Stimulated activated naive B cell treated with anti-CD40 and anti-IgM and Interleukin-4, amounts not matched to agents 10 μg/mL and 1 μg/mL and 100 μg/mL, for 72 hours (primary cell): ENCODE results near the gene SEC61B.

Experiments
- ATAC-seq, 2 donors: fragments of 150-1000 bp; cut with Tn5 transposase; replicated peaks; 2 replicates each; pipeline ENCODE4 v1.10.0; 2021; ENCODE audit warnings: moderate library complexity in 1 of 2
- DNase-seq: peaks from one replicate; pipeline ENCODE4 v3.0.0; 2021
- H3K27ac Mint-ChIP-seq: one replicate; pipeline ENCODE4 v1.8.0; 2022; ENCODE audit warnings: mild to moderate bottlenecking, mixed read lengths
- H3K27me3 Mint-ChIP-seq, 2 donors: one replicate each; pipeline ENCODE4 v1.8.0; 2022; ENCODE audit warnings: mixed read lengths in 2 of 2
- H3K36me3 Mint-ChIP-seq, 2 donors: one replicate each; pipeline ENCODE4 v1.8.0; 2022; ENCODE audit warnings: mixed read lengths in 2 of 2, mild to moderate bottlenecking in 1 of 2
- H3K4me1 Mint-ChIP-seq, 2 donors: one replicate each; pipeline ENCODE4 v1.8.0; 2022; ENCODE audit warnings: mixed read lengths in 2 of 2, mild to moderate bottlenecking in 1 of 2
- H3K4me3 Mint-ChIP-seq, 2 donors: one replicate each; pipeline ENCODE4 v1.8.0; 2022; ENCODE audit warnings: mild to moderate bottlenecking in 2 of 2, mixed read lengths in 2 of 2, moderate library complexity in 1 of 2
- H3K9me3 Mint-ChIP-seq, 2 donors: one replicate each; pipeline ENCODE4 v1.8.0; 2022; ENCODE audit warnings: mixed read lengths in 2 of 2, mild to moderate bottlenecking in 1 of 2

SEC61B gene

DNA sequence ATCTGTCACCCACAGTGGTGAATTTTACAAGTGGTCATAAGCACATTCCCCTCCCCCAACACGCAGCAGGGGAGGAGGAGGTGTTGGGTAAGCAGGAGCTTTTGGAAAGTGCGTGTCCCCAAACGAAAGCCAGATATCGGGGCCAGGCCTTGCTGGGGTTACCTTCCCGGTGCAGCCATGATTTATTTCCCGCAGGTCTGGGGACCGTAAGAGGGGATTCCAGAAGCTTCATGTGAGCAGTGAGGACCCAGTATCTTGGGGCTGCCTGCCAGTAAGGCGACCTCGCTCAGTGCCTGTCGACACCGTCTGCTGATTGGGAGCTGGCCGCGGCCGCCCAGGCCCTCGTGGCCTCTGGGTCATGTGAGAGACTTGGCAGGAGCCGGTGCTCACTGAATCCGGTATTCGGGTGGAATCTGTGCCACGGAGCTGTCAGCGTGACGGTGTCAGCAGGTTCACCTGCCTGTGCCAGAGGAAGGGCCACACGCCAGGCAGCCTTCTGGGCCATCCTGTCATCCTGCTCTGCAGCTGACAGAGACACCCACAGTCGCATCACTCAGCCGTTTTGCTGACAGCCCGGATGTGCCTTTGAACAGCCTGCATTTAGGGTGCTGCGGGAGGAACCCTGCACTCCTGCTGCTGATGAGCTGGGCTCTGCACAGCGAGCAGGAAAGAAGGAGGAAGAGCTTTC is 37.3 kb downstream of the SEC61B start:
- DNase-seq: no peak
- peak overlapping the region; percentile 57 to 63 for H3K4me3 Mint-ChIP-seq
- peaks cover 5 to 6% of the 10 kb centered on the region in 2 donors for H3K9me3 Mint-ChIP-seq
- peaks cover 39 to 79% of the 10 kb centered on the region in 2 donors for H3K4me1 Mint-ChIP-seq
- H3K36me3 Mint-ChIP-seq: peaks cover 4 to 7% of the 10 kb centered on the region in 2 donors
- peak overlapping the region; percentile 80 for H3K27ac Mint-ChIP-seq
- H3K27me3 Mint-ChIP-seq: no peaks in the 10 kb centered on the region
- ATAC-seq: peak; percentile 58 to 66

DNA sequence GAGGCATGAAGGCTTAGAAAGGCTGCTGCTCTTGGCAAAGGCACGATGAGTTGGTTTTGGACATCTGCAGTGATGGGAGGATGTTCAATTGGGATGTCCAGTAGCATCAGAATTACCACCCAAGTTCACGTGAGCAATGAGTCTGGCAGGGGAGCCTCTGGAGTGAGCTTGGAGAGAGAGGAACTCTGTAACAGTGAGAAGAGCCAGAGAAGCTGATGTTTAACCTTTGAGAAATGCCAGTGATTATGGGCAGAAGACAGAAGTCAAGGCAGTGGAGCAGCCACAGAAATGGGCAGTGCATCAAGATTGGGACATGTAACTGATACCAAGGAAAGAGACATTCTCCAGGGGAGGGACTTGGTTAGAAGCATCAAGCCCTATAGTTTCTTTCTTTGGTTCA is 39.8 kb downstream of the SEC61B start:
- Mint-ChIP-seq H3K4me3 (no peak overlapping the region), H3K27ac (peak overlapping the region; percentile 76), H3K9me3 (no peaks in the 10 kb centered on the region), H3K4me1 (peaks cover 45 to 81% of the 10 kb centered on the region in 2 donors), H3K27me3 (no peaks in the 10 kb centered on the region), H3K36me3 (peaks cover 0 to 3% of the 10 kb centered on the region in 2 donors)
- no peak for DNase-seq
- no peak for ATAC-seq

DNA sequence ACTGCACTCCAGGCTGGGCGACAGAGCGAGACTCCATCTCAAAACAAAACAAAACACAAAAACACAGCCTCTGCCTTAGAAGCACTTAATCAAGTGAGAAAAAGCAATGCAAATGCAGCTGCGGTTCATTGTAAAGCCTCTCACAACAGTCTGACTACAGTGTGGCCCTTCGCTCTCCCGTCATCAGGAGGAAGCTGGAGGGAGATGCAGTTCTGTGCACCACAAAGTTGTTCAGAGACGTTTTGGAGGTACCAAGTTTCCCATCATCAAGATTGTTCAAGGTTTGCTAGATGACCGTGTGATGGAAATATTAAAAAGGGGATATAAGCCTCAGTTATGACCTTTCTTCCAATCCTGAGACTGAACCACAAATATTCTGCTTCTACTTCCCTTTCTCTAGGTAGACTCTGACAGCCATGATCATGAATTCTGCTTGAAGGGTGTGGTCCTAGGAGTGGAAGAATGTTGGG is 40.9 kb downstream of the SEC61B start:
- H3K9me3 Mint-ChIP-seq: no peaks in the 10 kb centered on the region
- H3K27me3 Mint-ChIP-seq: no peaks in the 10 kb centered on the region
- H3K4me3 Mint-ChIP-seq: peak overlapping the region in 1 of 2 donors; percentile 12
- ATAC-seq (peak; percentile 61 to 65), DNase-seq (peak; percentile 52)
- H3K4me1 Mint-ChIP-seq: peaks cover 45 to 79% of the 10 kb centered on the region in 2 donors
- peaks cover 0 to 3% of the 10 kb centered on the region in 2 donors for H3K36me3 Mint-ChIP-seq
- H3K27ac Mint-ChIP-seq: peak overlapping the region; percentile 62

DNA sequence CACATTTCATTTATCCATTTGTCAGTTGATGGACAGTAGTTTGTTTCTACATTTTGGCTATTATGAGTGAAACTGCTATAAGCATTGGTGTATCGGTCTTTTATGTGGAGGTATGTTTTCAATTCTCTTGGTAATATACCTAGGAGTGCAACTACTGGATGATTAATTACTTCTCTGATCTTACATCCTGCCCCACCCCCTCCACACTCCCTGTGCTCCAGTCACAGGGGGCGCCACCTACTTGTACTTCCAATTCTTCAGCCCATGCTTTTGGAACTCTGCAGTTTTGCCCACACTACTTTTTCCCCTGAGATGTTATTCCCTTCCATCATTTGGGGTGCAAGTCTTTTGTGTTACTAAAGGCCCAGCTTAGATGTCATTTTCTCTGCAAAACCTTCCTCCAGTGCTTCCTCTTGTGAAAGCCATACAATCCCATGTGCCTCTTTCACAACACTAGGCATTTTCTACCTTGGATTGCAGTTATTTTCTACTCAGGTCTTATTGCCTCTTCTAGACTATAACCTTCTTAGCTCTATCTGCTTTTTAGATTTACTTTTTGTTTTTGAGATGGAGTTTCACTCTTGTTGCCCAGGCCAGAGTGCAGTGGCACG is 42.1 kb downstream of the SEC61B start:
- no peak overlapping the region for H3K4me3 Mint-ChIP-seq
- no peak for DNase-seq
- peaks cover 43 to 75% of the 10 kb centered on the region in 2 donors for H3K4me1 Mint-ChIP-seq
- no peaks in the 10 kb centered on the region for H3K27me3 Mint-ChIP-seq
- H3K9me3 Mint-ChIP-seq: no peaks in the 10 kb centered on the region
- peak overlapping the region; percentile 44 for H3K27ac Mint-ChIP-seq
- no peak for ATAC-seq
- peaks cover 0 to 3% of the 10 kb centered on the region in 2 donors for H3K36me3 Mint-ChIP-seq

DNA sequence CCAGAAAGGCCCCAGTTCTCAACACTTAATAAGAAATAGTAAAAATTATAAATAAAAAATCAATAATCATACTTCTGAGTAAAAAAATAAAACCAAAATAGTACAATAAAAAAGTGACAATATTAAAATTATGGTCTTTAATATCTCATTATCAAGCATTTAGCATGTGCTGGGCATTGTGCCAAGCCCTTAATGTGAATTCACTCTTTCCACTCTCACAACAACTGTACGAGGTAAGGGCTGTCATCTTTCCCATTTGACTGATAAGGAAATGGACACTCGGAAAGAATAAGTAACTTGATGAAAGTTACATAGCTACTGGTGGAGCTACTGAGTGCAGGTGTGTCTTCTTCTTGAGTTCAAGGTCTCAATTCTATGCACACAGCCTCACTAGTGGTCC is 43.6 kb downstream of the SEC61B start:
- Mint-ChIP-seq H3K9me3 (peaks cover 0 to 2% of the 10 kb centered on the region in 2 donors), H3K4me3 (no peak overlapping the region), H3K27ac (peak overlapping the region; percentile 89), H3K27me3 (no peaks in the 10 kb centered on the region), H3K36me3 (peaks cover 0 to 3% of the 10 kb centered on the region in 2 donors), H3K4me1 (peaks cover 41 to 67% of the 10 kb centered on the region in 2 donors)
- no peak for DNase-seq
- no peak for ATAC-seq

DNA sequence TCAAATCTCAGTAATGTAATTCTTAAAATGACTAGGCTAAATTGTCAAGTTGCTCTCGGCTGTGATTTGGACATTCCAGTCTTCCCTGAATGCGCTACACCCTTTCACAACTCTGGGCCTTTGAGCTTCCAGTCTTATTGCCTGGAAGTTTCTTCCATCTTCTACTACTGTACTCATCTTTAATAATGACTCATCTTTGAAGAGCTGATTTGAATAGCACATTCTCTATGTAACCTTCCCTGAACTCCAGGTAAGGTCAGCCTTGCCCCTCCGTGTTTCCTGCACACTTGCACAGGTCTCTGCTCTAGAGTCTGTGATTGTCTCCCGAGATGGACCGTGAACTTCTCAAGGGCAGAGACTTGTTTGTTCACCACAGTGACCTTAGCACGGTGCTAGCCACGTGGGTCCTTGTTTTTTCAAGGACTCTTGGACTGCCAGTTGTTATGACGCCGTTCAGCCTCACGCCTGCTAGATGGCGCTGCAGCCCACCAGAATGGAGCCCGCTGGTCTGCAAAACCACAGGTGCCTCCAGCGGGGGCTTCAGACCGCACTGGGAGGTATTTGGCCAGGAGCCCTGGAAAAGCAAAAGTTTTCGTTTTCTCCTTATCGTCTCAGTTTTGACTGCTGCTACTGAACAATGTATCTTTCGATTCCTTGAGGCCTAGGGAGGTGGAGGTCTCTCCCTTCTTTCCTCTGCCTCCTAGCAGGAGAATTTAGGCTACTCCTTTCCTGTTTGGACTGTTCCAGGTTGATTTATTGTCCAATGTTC is 44.4 kb downstream of the SEC61B start:
- peaks cover 0 to 2% of the 10 kb centered on the region in 2 donors for H3K9me3 Mint-ChIP-seq
- H3K36me3 Mint-ChIP-seq: peaks cover 0 to 3% of the 10 kb centered on the region in 2 donors
- H3K27me3 Mint-ChIP-seq: no peaks in the 10 kb centered on the region
- peak overlapping the region; percentile 89 for H3K27ac Mint-ChIP-seq
- H3K4me1 Mint-ChIP-seq: peaks cover 41 to 63% of the 10 kb centered on the region in 2 donors
- peak; percentile 81 for DNase-seq
- peak; percentile 78 to 88 for ATAC-seq
- peak overlapping the region; percentile 39 to 58 for H3K4me3 Mint-ChIP-seq

DNA sequence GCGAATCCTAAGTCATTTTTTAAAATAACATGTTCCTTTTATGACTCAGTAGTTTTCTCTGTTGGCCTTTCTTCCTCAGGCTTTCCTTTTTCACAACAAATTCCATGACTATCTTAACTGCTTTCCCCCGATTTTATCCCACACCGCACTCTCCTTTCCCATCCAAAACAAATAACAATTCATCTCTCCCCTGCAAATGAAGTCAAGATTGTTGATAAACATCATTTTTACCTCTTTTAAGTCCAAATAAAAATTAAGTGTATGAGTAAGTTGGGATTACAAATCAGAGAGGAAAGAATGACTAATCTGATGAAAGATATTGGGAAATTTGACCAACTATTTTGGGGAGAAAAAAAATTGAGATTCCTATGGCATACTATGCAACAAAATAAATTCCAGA is 47.3 kb downstream of the SEC61B start:
- DNase-seq (no peak), ATAC-seq (no peak)
- H3K27ac Mint-ChIP-seq: no peak overlapping the region
- no peaks in the 10 kb centered on the region for H3K27me3 Mint-ChIP-seq
- H3K9me3 Mint-ChIP-seq: peaks cover 0 to 2% of the 10 kb centered on the region in 2 donors
- H3K4me3 Mint-ChIP-seq: no peak overlapping the region
- peaks cover 39 to 59% of the 10 kb centered on the region in 2 donors for H3K4me1 Mint-ChIP-seq
- no peaks in the 10 kb centered on the region for H3K36me3 Mint-ChIP-seq

DNA sequence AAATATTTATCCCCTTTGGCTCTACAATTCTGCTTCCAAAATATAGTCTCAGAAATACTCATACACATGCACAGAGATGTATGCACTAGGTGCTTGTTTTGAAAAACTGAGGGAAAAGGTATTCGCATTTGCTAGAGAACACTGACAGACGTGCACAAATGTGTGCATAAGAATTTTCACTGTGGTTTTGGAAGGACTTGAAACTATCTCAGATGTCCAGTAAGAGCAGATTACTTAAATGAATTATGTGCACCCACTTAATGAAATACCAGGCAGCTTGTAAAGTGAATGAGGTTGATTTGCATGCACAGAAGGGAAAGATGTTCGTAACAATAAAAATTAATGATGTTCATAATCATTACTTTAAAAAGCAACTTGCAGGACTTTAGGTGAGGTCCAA is 48.4 kb downstream of the SEC61B start:
- ATAC-seq: no peak
- H3K27ac Mint-ChIP-seq: no peak overlapping the region
- H3K4me3 Mint-ChIP-seq: no peak overlapping the region
- peaks cover 31 to 50% of the 10 kb centered on the region in 2 donors for H3K4me1 Mint-ChIP-seq
- H3K27me3 Mint-ChIP-seq: no peaks in the 10 kb centered on the region
- peaks cover 0 to 2% of the 10 kb centered on the region in 2 donors for H3K9me3 Mint-ChIP-seq
- no peaks in the 10 kb centered on the region for H3K36me3 Mint-ChIP-seq
- DNase-seq: no peak

DNA sequence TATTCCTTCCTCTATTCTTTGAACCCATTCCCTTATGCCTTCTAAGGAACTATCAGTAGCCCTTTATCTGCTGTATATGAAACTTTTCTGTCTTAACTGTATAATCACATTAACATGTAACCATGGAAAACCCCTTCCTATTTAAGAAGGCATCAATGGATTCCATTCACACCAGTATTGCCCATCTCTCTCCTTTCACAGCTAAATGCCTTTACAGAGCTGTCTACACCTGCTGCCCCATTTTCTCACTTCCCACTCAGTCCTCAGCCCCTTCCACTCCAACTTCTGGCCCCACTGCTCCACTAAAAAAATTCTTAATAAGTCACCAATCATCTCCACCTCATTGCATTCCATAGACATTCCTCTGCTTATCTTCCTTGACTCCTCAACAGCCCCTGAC is 50.8 kb downstream of the SEC61B start:
- Mint-ChIP-seq H3K4me3 (no peak overlapping the region), H3K4me1 (peaks cover 22 to 41% of the 10 kb centered on the region in 2 donors), H3K27me3 (no peaks in the 10 kb centered on the region), H3K27ac (no peak overlapping the region), H3K9me3 (peaks cover 0 to 6% of the 10 kb centered on the region in 2 donors), H3K36me3 (peaks cover 0 to 3% of the 10 kb centered on the region in 2 donors)
- DNase-seq (no peak), ATAC-seq (peak; percentile 50 to 56)

DNA sequence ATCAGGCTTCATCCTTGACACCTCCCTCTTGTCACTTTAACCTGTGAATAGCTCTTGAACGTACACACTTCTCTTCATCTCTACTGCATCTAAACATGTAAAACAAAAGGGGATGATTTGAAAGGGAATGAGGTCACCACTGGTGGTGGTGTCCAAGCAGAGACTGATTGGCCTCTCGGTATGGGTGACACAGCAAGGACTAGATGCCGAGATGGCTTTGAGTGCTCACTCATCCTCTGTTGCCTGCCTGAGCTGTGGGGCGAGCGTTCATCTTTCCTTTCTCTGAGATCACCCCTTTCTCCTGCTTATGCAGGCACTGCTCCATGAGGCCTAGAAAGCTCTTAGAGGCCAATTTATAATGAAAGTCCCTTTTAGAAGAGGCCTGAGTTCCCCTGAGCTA is 51.9 kb downstream of the SEC61B start:
- no peak for DNase-seq
- H3K27me3 Mint-ChIP-seq: no peaks in the 10 kb centered on the region
- peaks cover 22 to 41% of the 10 kb centered on the region in 2 donors for H3K4me1 Mint-ChIP-seq
- no peak for ATAC-seq
- peaks cover 0 to 3% of the 10 kb centered on the region in 2 donors for H3K36me3 Mint-ChIP-seq
- H3K27ac Mint-ChIP-seq: peak overlapping the region; percentile 62
- H3K4me3 Mint-ChIP-seq: no peak overlapping the region
- H3K9me3 Mint-ChIP-seq: peaks cover 0 to 6% of the 10 kb centered on the region in 2 donors

DNA sequence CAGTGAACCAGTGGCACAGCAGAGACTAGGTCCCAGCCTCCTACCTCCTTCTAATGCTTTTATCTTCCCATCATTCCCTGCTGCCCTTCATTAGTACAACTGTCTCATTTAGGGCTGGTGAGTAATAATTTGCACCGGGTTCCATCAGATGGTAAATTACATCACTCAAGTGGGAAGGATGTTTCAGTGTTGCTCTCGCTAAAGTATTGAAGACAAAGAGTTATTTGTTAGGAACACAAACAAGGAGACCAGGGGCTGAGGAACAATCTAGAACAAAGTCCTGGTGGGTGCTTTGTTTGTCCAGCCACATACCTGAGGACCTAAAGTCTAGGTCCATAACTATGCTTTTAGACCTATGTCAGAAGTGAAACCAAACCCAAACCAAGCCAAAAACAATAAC is 52.4 kb downstream of the SEC61B start:
- H3K4me1 Mint-ChIP-seq: peaks cover 22 to 39% of the 10 kb centered on the region in 2 donors
- peak overlapping the region; percentile 62 for H3K27ac Mint-ChIP-seq
- peaks cover 0 to 3% of the 10 kb centered on the region in 2 donors for H3K36me3 Mint-ChIP-seq
- no peaks in the 10 kb centered on the region for H3K27me3 Mint-ChIP-seq
- peaks cover 0 to 4% of the 10 kb centered on the region in 2 donors for H3K9me3 Mint-ChIP-seq
- DNase-seq: no peak
- ATAC-seq: no peak
- H3K4me3 Mint-ChIP-seq: no peak overlapping the region
